Stimulated activated naive B cell treated with anti-CD40 and anti-IgM and Interleukin-4, amounts not matched to agents 10 μg/mL and 1 μg/mL and 100 μg/mL, for 72 hours (primary cell): ENCODE data around the gene MYOZ1.
"Not testable (repeated sequence)": the region's sequence is repeated elsewhere in the genome, so short reads cannot be mapped to it uniquely, and the experiment has no call there.

ENCODE experiments used
- ATAC-seq, 2 donors: fragments of 150-1000 bp; cut with Tn5 transposase; replicated peaks; 2 replicates each; pipeline ENCODE4 v1.10.0; 2021; ENCODE audit warnings: moderate library complexity in 1 of 2
- DNase-seq: peaks from one replicate; pipeline ENCODE4 v3.0.0; 2021
- H3K27ac Mint-ChIP-seq: one replicate; pipeline ENCODE4 v1.8.0; 2022; ENCODE audit warnings: mild to moderate bottlenecking, mixed read lengths
- H3K27me3 Mint-ChIP-seq, 2 donors: one replicate each; pipeline ENCODE4 v1.8.0; 2022; ENCODE audit warnings: mixed read lengths in 2 of 2
- H3K36me3 Mint-ChIP-seq, 2 donors: one replicate each; pipeline ENCODE4 v1.8.0; 2022; ENCODE audit warnings: mixed read lengths in 2 of 2, mild to moderate bottlenecking in 1 of 2
- H3K4me1 Mint-ChIP-seq, 2 donors: one replicate each; pipeline ENCODE4 v1.8.0; 2022; ENCODE audit warnings: mixed read lengths in 2 of 2, mild to moderate bottlenecking in 1 of 2
- H3K4me3 Mint-ChIP-seq, 2 donors: one replicate each; pipeline ENCODE4 v1.8.0; 2022; ENCODE audit warnings: mild to moderate bottlenecking in 2 of 2, mixed read lengths in 2 of 2, moderate library complexity in 1 of 2
- H3K9me3 Mint-ChIP-seq, 2 donors: one replicate each; pipeline ENCODE4 v1.8.0; 2022; ENCODE audit warnings: mixed read lengths in 2 of 2, mild to moderate bottlenecking in 1 of 2

MYOZ1 gene

GRCh38 chr10:73635781-73636180 is 5.5 kb downstream of the MYOZ1 start:
- DNase-seq (no peak), ATAC-seq (no peak)
- no peak overlapping the region for H3K4me3 Mint-ChIP-seq
- no peaks in the 10 kb centered on the region for H3K9me3 Mint-ChIP-seq
- no peaks in the 10 kb centered on the region for H3K36me3 Mint-ChIP-seq
- H3K27ac Mint-ChIP-seq = no peak overlapping the region
- H3K27me3 Mint-ChIP-seq = peaks cover 0 to 4% of the 10 kb centered on the region in 2 donors
- H3K4me1 Mint-ChIP-seq = no peaks in the 10 kb centered on the region

DNA sequence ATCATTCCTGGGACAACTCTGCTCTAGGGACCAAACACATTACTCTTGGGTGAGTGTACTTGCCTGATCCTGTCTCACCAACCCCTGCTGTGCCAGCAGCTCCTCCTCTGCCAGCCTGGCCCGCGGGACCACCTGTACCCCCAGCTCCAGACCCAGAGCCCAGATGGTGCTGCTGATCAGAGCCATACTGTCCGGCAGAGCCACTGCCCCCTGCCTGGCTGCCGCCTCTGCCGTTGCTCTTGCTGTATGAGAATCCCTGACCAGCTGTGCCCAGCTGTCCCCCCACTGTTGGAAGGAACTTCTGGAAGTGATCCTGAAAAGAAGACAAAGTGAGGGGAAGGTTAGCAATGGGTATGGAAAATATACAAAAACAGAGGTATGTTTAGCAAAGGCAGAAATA is 6.9 kb downstream of the MYOZ1 start:
- no peak for DNase-seq
- ATAC-seq = no peak
- Mint-ChIP-seq H3K4me1 (no peaks in the 10 kb centered on the region), H3K9me3 (no peaks in the 10 kb centered on the region), H3K27me3 (peaks cover 0 to 4% of the 10 kb centered on the region in 2 donors), H3K4me3 (no peak overlapping the region), H3K27ac (no peak overlapping the region), H3K36me3 (no peaks in the 10 kb centered on the region)

- peaks cover 4 to 17% of the 10 kb centered on the region in 2 donors for H3K4me1 Mint-ChIP-seq
- H3K9me3 Mint-ChIP-seq = no peaks in the 10 kb centered on the region
- no peak overlapping the region for H3K27ac Mint-ChIP-seq
- no peak overlapping the region for H3K4me3 Mint-ChIP-seq
- ATAC-seq (no peak), DNase-seq (no peak)
- peaks cover 0 to 4% of the 10 kb centered on the region in 2 donors for H3K36me3 Mint-ChIP-seq
- no peaks in the 10 kb centered on the region for H3K27me3 Mint-ChIP-seq
Measured at GRCh38 chr10:73629165-73629564, 12.1 kb downstream of the MYOZ1 start.

DNA sequence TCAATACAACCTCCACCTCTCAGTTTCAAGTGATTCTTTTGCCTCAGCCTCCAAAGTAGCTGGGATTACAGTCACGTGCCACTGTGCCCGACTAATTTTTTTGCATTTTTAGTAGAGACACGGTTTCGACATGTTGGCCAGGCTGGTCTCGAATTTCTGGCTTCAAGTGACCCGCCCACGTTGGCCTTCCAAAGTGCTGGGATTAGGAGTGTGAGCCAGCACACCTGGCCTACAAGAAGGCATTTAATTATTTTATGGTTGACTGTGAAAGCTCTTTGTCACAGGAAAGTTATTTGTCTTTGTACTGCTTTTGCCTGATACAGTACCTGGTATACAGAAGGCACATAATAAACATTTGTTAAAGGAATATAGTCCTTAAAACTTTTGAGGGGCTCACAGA is 12.9 kb downstream of the MYOZ1 start:
- Mint-ChIP-seq H3K4me1 (peaks cover 4 to 17% of the 10 kb centered on the region in 2 donors), H3K4me3 (no peak overlapping the region), H3K9me3 (no peaks in the 10 kb centered on the region), H3K27ac (no peak overlapping the region), H3K27me3 (no peaks in the 10 kb centered on the region), H3K36me3 (peaks cover 0 to 4% of the 10 kb centered on the region in 2 donors)
- ATAC-seq (no peak), DNase-seq (no peak)

DNA sequence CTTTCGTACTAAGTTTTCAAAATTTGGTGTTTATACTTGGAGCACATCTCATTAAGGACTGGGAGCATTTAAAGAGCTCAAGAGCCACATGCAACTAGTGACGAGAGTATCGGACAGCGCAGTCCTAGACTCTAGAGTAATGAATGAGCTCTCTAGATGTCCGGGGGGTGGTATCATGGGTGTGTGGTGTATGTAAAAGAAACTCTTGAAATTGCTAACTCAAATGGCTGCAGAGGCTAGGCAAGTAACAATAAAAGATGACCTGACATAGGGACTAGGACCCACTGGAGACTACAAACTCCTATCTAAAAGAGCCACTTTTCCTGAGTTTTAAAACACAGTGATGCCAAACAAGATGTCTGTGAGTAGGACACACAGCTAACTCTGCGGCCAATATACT is 14.0 kb downstream of the MYOZ1 start:
- ATAC-seq = no peak
- no peak for DNase-seq
- Mint-ChIP-seq H3K4me3 (peak overlapping the region in 1 of 2 donors; percentile 16), H3K27ac (no peak overlapping the region), H3K36me3 (peaks cover 0 to 4% of the 10 kb centered on the region in 2 donors), H3K9me3 (no peaks in the 10 kb centered on the region), H3K4me1 (peaks cover 4 to 17% of the 10 kb centered on the region in 2 donors), H3K27me3 (no peaks in the 10 kb centered on the region)

- ATAC-seq = peak; percentile 98 to 99
- peak; percentile 90 for DNase-seq
- Mint-ChIP-seq H3K27ac (peak overlapping the region; percentile 100), H3K4me1 (peaks cover 4 to 17% of the 10 kb centered on the region in 2 donors), H3K36me3 (peaks cover 0 to 4% of the 10 kb centered on the region in 2 donors), H3K9me3 (no peaks in the 10 kb centered on the region), H3K27me3 (no peaks in the 10 kb centered on the region), H3K4me3 (peak overlapping the region; percentile 92 to 100)
Measured at GRCh38 chr10:73625884-73626752, 15.2 kb downstream of the MYOZ1 start.

DNA sequence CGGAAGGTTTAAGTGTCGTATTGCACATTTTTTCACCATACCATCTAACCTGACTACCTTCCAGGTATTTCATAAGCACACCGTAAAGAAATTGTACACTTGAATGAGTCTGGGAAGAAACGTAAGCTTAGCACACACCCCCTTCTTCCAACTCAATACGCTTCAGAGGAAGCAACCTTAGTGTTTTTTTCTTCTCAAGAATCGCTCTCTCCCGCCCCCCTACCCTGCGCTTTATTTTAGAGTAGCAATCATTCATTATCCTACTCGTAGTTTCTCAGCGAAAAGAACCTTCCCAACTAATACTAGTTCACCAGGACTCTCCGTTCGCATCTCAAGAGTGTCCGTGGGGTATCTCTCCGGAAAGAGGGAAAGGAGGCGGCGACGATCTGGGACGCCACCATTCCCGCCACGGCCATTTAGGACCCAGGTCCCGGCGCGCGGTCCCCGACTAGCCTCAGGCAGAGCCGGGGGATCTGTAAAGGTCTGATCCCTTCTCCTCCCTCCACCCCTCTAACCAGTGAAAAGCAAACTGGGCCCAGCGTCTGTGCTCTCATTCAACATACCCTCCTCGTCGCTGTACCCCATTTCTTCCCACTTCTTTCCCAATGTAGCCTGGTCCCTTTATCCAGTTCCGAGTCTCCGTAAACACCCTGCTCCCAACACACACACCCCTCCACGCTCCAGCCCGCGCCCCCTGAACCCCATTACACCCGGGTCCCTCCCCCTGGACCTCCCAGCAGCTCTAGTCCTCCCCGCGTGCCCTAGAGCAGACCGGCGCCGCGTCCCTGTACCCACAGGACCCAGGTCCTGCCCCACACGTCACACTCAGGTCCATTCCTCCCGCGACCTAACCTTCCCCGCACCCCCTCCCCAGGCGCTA is 16.0 kb downstream of the MYOZ1 start:
- Mint-ChIP-seq H3K36me3 (peaks cover 0 to 4% of the 10 kb centered on the region in 2 donors), H3K27me3 (no peaks in the 10 kb centered on the region), H3K9me3 (no peaks in the 10 kb centered on the region), H3K4me1 (peaks cover 4 to 17% of the 10 kb centered on the region in 2 donors), H3K27ac (peak overlapping the region; percentile 100), H3K4me3 (peak overlapping the region; percentile 92 to 100)
- ATAC-seq (peak; percentile 67 to 72), DNase-seq (no peak)

DNA sequence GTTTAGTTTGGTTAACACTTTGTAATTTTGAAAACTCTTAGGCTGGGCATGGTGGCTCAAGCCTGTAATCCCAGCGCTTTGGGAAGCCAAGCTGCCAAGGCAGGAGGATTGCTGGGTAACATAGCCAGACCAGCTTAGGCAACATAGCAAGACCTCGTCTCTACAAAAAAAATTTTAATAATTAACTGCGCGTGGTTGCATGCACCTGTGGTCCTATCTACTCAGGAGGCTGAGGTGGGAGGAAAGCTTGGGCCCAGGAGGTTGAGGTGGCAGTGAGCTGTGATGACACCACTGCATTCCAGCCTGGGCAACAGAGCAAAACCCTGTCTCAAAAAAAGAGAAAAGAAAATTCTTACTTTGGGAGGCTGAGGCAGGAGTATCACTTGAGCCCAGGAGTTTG is 18.2 kb downstream of the MYOZ1 start:
- no peak overlapping the region for H3K4me3 Mint-ChIP-seq
- peaks cover 4 to 17% of the 10 kb centered on the region in 2 donors for H3K4me1 Mint-ChIP-seq
- no peak overlapping the region for H3K27ac Mint-ChIP-seq
- ATAC-seq (no peak), DNase-seq (no peak)
- no peaks in the 10 kb centered on the region for H3K9me3 Mint-ChIP-seq
- H3K27me3 Mint-ChIP-seq = no peaks in the 10 kb centered on the region
- peaks cover 0 to 4% of the 10 kb centered on the region in 2 donors for H3K36me3 Mint-ChIP-seq

DNA sequence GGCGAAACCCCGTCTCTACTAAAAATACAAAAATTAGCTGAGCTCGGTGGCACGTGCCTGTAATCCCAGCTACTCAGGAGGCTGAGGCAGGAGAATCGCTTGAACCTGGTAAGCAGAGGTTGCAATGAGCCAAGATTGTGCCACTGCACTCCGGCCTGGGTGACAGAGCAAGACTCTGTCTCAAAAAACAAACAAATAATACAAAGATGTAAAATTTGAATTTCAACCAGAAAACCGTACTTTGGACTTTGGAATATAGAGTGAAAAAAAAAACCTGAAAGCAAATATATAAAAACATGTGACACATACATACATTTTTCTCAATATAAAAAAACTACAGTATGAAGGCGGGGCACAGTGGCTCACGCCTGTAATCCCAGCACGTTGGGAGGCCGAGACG is 20.3 kb downstream of the MYOZ1 start:
- not testable (repeated sequence) for H3K27me3 Mint-ChIP-seq, H3K9me3 Mint-ChIP-seq, DNase-seq, H3K36me3 Mint-ChIP-seq, H3K4me1 Mint-ChIP-seq, H3K27ac Mint-ChIP-seq, ATAC-seq, H3K4me3 Mint-ChIP-seq

DNA sequence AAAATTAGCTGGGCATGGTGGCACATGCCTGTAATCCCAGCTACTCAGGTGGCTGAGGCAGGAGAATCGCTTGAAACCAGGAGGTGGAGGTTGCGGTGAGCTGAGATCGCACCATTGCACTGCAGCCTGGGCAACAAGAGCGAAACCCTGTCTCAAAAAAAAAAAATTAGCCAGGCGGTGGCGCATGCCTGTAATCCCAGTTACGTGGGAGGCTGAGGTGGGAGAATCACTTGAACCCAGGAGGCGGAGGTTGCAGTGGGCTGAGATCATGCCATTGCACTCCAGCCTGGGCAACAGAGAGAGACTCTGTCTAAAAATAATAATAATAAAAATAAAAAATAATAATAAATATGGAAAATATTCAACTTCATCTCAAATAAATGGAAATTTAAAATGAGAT is 24.1 kb downstream of the MYOZ1 start:
- not testable (repeated sequence) for DNase-seq, ATAC-seq, H3K9me3 Mint-ChIP-seq, H3K27ac Mint-ChIP-seq, H3K27me3 Mint-ChIP-seq, H3K36me3 Mint-ChIP-seq, H3K4me3 Mint-ChIP-seq, H3K4me1 Mint-ChIP-seq

DNA sequence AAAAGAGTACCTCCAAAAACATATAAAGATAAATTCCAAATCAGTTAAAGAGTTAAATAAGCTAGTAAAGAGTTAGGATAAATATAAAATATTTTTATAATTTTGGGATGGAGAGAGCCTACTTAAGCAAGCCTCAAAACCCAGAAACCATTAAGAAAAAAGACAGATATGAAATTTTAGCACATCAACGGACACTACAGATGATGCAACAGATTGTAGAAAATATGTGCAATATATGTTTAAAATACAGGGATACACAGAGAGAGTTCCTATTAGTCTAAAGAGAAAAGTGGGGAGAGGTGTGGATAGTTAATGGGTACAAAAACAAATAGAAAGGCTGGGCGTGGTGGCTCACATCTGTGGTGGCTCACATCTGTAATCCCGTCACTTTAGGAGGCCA is 26.6 kb downstream of the MYOZ1 start:
- Mint-ChIP-seq H3K27ac (no peak overlapping the region), H3K4me3 (no peak overlapping the region), H3K36me3 (no peaks in the 10 kb centered on the region), H3K9me3 (no peaks in the 10 kb centered on the region), H3K27me3 (no peaks in the 10 kb centered on the region), H3K4me1 (no peaks in the 10 kb centered on the region)
- no peak for ATAC-seq
- DNase-seq = no peak

GRCh38 chr10:73609116-73609515 is 32.2 kb downstream of the MYOZ1 start:
- no peak overlapping the region for H3K27ac Mint-ChIP-seq
- peaks cover 2 to 8% of the 10 kb centered on the region in 2 donors for H3K36me3 Mint-ChIP-seq
- no peak for ATAC-seq

GRCh38 chr10:73601486-73601921 is 39.8 kb downstream of the MYOZ1 start:
- peaks cover 3 to 6% of the 10 kb centered on the region in 2 donors for H3K4me1 Mint-ChIP-seq
- ATAC-seq (no peak), DNase-seq (no peak)
- no peaks in the 10 kb centered on the region for H3K9me3 Mint-ChIP-seq
- no peak overlapping the region for H3K4me3 Mint-ChIP-seq
- no peaks in the 10 kb centered on the region for H3K27me3 Mint-ChIP-seq
- H3K36me3 Mint-ChIP-seq = peaks cover 2 to 8% of the 10 kb centered on the region in 2 donors
- no peak overlapping the region for H3K27ac Mint-ChIP-seq

More at GRCh38 chr10:73609116-73609515, 32.2 kb downstream of the MYOZ1 start:
- H3K27me3 Mint-ChIP-seq = no peaks in the 10 kb centered on the region
- no peak for DNase-seq
- no peaks in the 10 kb centered on the region for H3K9me3 Mint-ChIP-seq
- H3K4me1 Mint-ChIP-seq = no peaks in the 10 kb centered on the region
- no peak overlapping the region for H3K4me3 Mint-ChIP-seq

- no peaks in the 10 kb centered on the region for H3K36me3 Mint-ChIP-seq
- no peaks in the 10 kb centered on the region for H3K27me3 Mint-ChIP-seq
- ATAC-seq = no peak
- no peak overlapping the region for H3K4me3 Mint-ChIP-seq
- no peaks in the 10 kb centered on the region for H3K9me3 Mint-ChIP-seq
- DNase-seq = no peak
- no peak overlapping the region for H3K27ac Mint-ChIP-seq
- peaks cover 3 to 6% of the 10 kb centered on the region in 2 donors for H3K4me1 Mint-ChIP-seq
Measured at GRCh38 chr10:73597346-73597745, 43.9 kb downstream of the MYOZ1 start.
